HCT116 (cell line): ENCODE results near the gene SLC12A4. TPM values are rescaled to one million over a fixed set of nuclear protein-coding genes. Genes with fewer than 3 reads are reported as not detected.

Experiments
- ATAC-seq: fragments of 200-7000 bp; cut with Tn5 transposase; 2 replicates; pipeline ENCODE4 v1.9.1; 2020; ENCODE audit warnings: mild to moderate bottlenecking, moderate library complexity
- BruUV-seq: library from RNA; stranded (reverse); fragments of 400-500 nt; replicated peaks from 2 replicates; lab custom pipeline; 2021; lab: Mats Ljungman, UMichigan
- CTCF ChIA-PET: fragments of 300-600 bp; sonication (Branson Sonifier 250); formaldehyde crosslinking; loops from one replicate; lab custom pipeline; 2021; ENCODE audit warnings: antibody characterized with exemption; lab: Charles Lee
- POLR2A ChIA-PET: fragments of 300-600, 350-600 bp; sonication (Branson Sonifier 250); formaldehyde crosslinking; loops from one replicate; lab custom pipeline; 2021; ENCODE audit warnings: antibody characterized with exemption; lab: Charles Lee
- RAD21 ChIA-PET, 2 experiments: fragments of 300-600 bp; sonication (Branson Sonifier 250); formaldehyde crosslinking; loops; one replicate each; lab custom pipeline; 2023; ENCODE audit warnings: low total read pairs in 2 of 2; ENCODE audit not compliant: uncharacterized antibody in 2 of 2, unreplicated experiment in 2 of 2, low non-redundant PET in 1 of 2; lab: Charles Lee
- DNase-seq: peaks from one replicate; pipeline ENCODE4 v3.0.0-alpha.2; 2010; ENCODE audit warnings: low read depth, low spot score
- H2AFZ ChIP-seq: fragments of 200-600 bp; shearing (Covaris generic), sonication (generic); 2 replicates; pipeline ENCODE4 v1.6.1; 2017; ENCODE audit warnings: low read depth, mixed run types, mixed read lengths, antibody characterized with exemption, low read length; ENCODE audit not compliant: poor library complexity, severe bottlenecking
- H3K27ac ChIP-seq: 2 replicates; pipeline ENCODE4 v1.5.1; 2012; ENCODE audit warnings: low read depth, low read length
- H3K27me3 ChIP-seq: fragments of 200-600 bp; sonication (generic); 2 replicates; pipeline ENCODE4 v1.6.1; 2016; ENCODE audit warnings: mixed run types, low read length, mixed read lengths; ENCODE audit not compliant: insufficient read depth
- H3K36me3 ChIP-seq, 2 experiments: fragments of 200-500 bp in 1 of 2; fragments of 200-600 bp in 1 of 2; sonication (Bioruptor generic) in 1 of 2; sonication (generic) in 1 of 2; 2 replicates each; pipeline versions ENCODE4 v1.5.1 to v1.6.1; 2014 to 2016; ENCODE audit warnings: low read length in 2 of 2, inconsistent platforms in 1 of 2, mixed read lengths in 1 of 2, mixed run types in 1 of 2; ENCODE audit not compliant: insufficient read depth in 2 of 2, control insufficient read depth in 1 of 2
- H3K4me1 ChIP-seq, 2 experiments: fragments of 200-600 bp in 1 of 2; sonication (generic) in 1 of 2; 2 replicates each; pipeline versions ENCODE4 v1.5.1 to v1.6.1; 2012 to 2017; ENCODE audit warnings: low read length in 2 of 2, inconsistent platforms in 1 of 2, mild to moderate bottlenecking in 1 of 2, mixed read lengths in 1 of 2, mixed run types in 1 of 2, moderate library complexity in 1 of 2; ENCODE audit not compliant: insufficient read depth in 2 of 2, control insufficient read depth in 1 of 2
- H3K4me2 ChIP-seq: fragments of 200-600 bp; sonication (generic); 2 replicates; pipeline ENCODE4 v1.6.1; 2017; ENCODE audit warnings: mixed run types, low read length, mixed read lengths
- H3K4me3 ChIP-seq, 2 experiments: fragments of 200-600 bp in 1 of 2; sonication (generic) in 1 of 2; replicated peaks in 1 of 2; 2 replicates each; pipeline ENCODE4 v1.5.1; 2011 to 2016; ENCODE audit warnings: low read length in 2 of 2, control low read depth in 1 of 2, low read depth in 1 of 2, mild to moderate bottlenecking in 1 of 2, mixed read lengths in 1 of 2, mixed run types in 1 of 2
- H3K79me2 ChIP-seq: fragments of 200-600 bp; sonication (generic); 2 replicates; pipeline ENCODE4 v1.6.1; 2017; ENCODE audit warnings: mild to moderate bottlenecking, mixed run types, low read length, moderate library complexity, mixed read lengths; ENCODE audit not compliant: insufficient read depth
- H3K9ac ChIP-seq: fragments of 200-600 bp; sonication (generic); 2 replicates; pipeline ENCODE4 v1.6.1; 2016; ENCODE audit warnings: low read length, mixed read lengths
- H3K9me2 ChIP-seq: fragments of 200-600 bp; sonication (generic), shearing (Covaris generic); 2 replicates; pipeline ENCODE4 v1.6.1; 2017; ENCODE audit warnings: mixed run types, mild to moderate bottlenecking, moderate library complexity; ENCODE audit not compliant: insufficient read depth
- H3K9me3 ChIP-seq, 2 experiments: fragments of 200-500 bp in 1 of 2; fragments of 200-600 bp in 1 of 2; sonication (Bioruptor generic) in 1 of 2; sonication (generic) in 1 of 2; 2 replicates each; pipeline ENCODE4 v1.6.1; 2014 to 2017; ENCODE audit warnings: low read length in 2 of 2, mixed read lengths in 2 of 2, inconsistent platforms in 1 of 2, low read depth in 1 of 2, mild to moderate bottlenecking in 1 of 2, mixed run types in 1 of 2, moderate library complexity in 1 of 2; ENCODE audit not compliant: control insufficient read depth in 1 of 2, insufficient read depth in 1 of 2
- H4K20me1 ChIP-seq: fragments of 200-600 bp; sonication (generic), shearing (Covaris generic); 2 replicates; pipeline ENCODE4 v1.6.1; 2017; ENCODE audit warnings: mixed run types, mild to moderate bottlenecking, moderate library complexity; ENCODE audit not compliant: insufficient read depth
- ATF3 ChIP-seq: IDR thresholded peaks from 2 replicates; pipeline ENCODE4 v1.6.1; 2012
- CEBPB ChIP-seq: IDR thresholded peaks from 2 replicates; pipeline ENCODE4 v1.6.1; 2012; ENCODE audit warnings: low read depth
- EGR1 ChIP-seq: IDR thresholded peaks from 2 replicates; pipeline ENCODE4 v1.6.1; 2012; ENCODE audit warnings: low read depth
- ELF1 ChIP-seq: IDR thresholded peaks from 2 replicates; pipeline ENCODE4 v1.6.1; 2012; ENCODE audit warnings: low read depth, borderline replicate concordance
- EZH2phosphoT487 ChIP-seq: fragments of 200-600 bp; IDR thresholded peaks from 2 replicates; pipeline ENCODE4 v1.6.1; 2018; ENCODE audit warnings: antibody characterized with exemption, borderline replicate concordance
- FOSL1 ChIP-seq: IDR thresholded peaks from 2 replicates; pipeline ENCODE4 v1.6.1; 2012; ENCODE audit warnings: low read depth
- JUND ChIP-seq: IDR thresholded peaks from 2 replicates; pipeline ENCODE4 v1.6.1; 2012
- POLR2A ChIP-seq: IDR thresholded peaks from 2 replicates; pipeline ENCODE4 v1.7.0; 2011; ENCODE audit warnings: borderline replicate concordance; ENCODE audit not compliant: insufficient read depth, insufficient read length; ENCODE audit errors: extremely low read depth
- RAD21 ChIP-seq: IDR thresholded peaks from 2 replicates; pipeline ENCODE4 v1.6.1; 2012; ENCODE audit warnings: low read depth, mild to moderate bottlenecking
- SIN3A ChIP-seq: IDR thresholded peaks from 2 replicates; pipeline ENCODE4 v1.6.1; 2012; ENCODE audit warnings: low read depth
- SP1 ChIP-seq: IDR thresholded peaks from 2 replicates; pipeline ENCODE4 v1.6.1; 2012; ENCODE audit warnings: low read depth
- TCF7L2 ChIP-seq: IDR thresholded peaks from 2 replicates; pipeline ENCODE4 v1.7.0; 2011; ENCODE audit warnings: borderline replicate concordance, inconsistent platforms; ENCODE audit not compliant: insufficient read depth, insufficient read length; ENCODE audit errors: extremely low read depth
- YY1 ChIP-seq: IDR thresholded peaks from 2 replicates; pipeline ENCODE4 v1.6.1; 2011; ENCODE audit warnings: low read length, low read depth, moderate library complexity, mild to moderate bottlenecking; ENCODE audit not compliant: insufficient replicate concordance; ENCODE audit errors: extremely low read depth
- ZFX ChIP-seq: fragments of 450-650 bp; IDR thresholded peaks from 2 replicates; pipeline ENCODE4 v1.6.1; 2017
- ZNF274 ChIP-seq: fragments of 200-500 bp; sonication (Bioruptor generic); IDR thresholded peaks from 2 replicates; pipeline ENCODE4 v1.6.1; 2014; ENCODE audit warnings: mild to moderate bottlenecking, low read depth, low read length, inconsistent platforms
- intact Hi-C: fragments of 100-400 bp; cut with micrococcal nuclease; formaldehyde crosslinking; loops from 2 replicates; pipeline ENCODE4 v1.10.0; 2022
- total RNA-seq: library from RNA; stranded (reverse); gene quantifications from one replicate; pipeline ENCODE4 v1.2.1, GENCODE V29; 2021; ENCODE audit not compliant: unreplicated experiment
- TF ChIP-seq, protein P1 (sequence below): IDR thresholded peaks from 2 replicates; pipeline ENCODE4 v1.6.1; 2011; ENCODE audit warnings: mild to moderate bottlenecking, low read length, moderate library complexity; ENCODE audit not compliant: insufficient replicate concordance; ENCODE audit errors: extremely low read depth
- TF ChIP-seq, protein P2 (sequence below): IDR thresholded peaks from 2 replicates; pipeline ENCODE4 v1.6.1; 2012
- TF ChIP-seq, protein P3 (sequence below): IDR thresholded peaks from 2 replicates; pipeline ENCODE4 v1.6.1; 2012; ENCODE audit warnings: low read depth
- TF ChIP-seq, protein P4 (sequence below), 3 experiments: fragments of 200-600 bp in 1 of 3; sonication (generic) in 1 of 3; IDR thresholded peaks in 2 of 3; conservative IDR thresholded peaks in 1 of 3; 2 replicates each; pipeline ENCODE4 v1.5.1; 2012 to 2017; ENCODE audit warnings: low read depth in 2 of 3, low read length in 2 of 3, antibody characterized with exemption in 1 of 3, borderline replicate concordance in 1 of 3, control low read depth in 1 of 3, mild to moderate bottlenecking in 1 of 3, mixed read lengths in 1 of 3, mixed run types in 1 of 3, moderate library complexity in 1 of 3; ENCODE audit not compliant: insufficient read depth in 1 of 3

SLC12A4 gene
- total RNA-seq, 1 experiment from 2014 or later: 46.0 TPM

DNA sequence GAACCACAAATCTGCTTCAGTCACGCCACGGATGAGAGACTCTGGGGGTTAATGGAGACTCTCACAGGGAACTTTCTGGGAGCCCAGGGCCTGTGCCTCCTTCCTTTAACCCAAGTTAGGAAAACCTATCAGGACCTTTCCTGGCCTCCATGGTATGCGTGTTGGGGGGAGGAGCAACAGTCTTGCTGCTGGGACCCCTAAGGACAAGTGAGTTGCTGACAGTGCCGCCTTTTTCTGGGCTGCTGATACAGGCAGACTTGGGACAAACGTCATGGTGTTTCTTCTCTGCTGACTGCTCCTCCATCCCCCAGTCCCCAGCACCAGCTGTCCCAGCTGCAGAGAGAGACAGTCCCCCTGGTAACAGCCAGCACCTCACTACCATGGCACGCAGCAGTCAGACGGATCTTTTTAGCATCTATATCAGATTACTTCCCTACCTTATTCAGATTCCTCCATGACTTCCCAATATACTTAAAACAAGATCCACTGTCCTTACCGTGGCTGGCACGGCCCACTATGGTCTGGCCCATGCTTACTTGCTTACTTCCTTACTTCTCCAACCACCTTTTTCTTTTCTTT, 40.8 kb upstream of the SLC12A4 start:
- no peaks in the 10 kb centered on the region for H3K9me2 ChIP-seq
- intact Hi-C loops: no loop called here
- H3K79me2 ChIP-seq: no peaks in the 10 kb centered on the region
- H3K36me3 ChIP-seq: no peaks in the 10 kb centered on the region
- H3K27me3 ChIP-seq: no peaks in the 10 kb centered on the region
- H3K9me3 ChIP-seq: no peaks in the 10 kb centered on the region
- BruUV-seq: no TSS peak
- no peak overlapping the region for H2AFZ ChIP-seq
- H3K4me3 ChIP-seq: no peak overlapping the region
- POLR2A ChIA-PET: no interaction called here
- RAD21 ChIA-PET: no interaction called here
- no peak overlapping the region for H3K27ac ChIP-seq
- CTCF ChIA-PET: no interaction called here
- TF ChIP-seq FOSL1 (no peak), ATF3 (no peak), ELF1 (no peak), POLR2A (no peak), CEBPB (no peak), ZNF274 (no peak), JUND (no peak), SP1 (no peak), SIN3A (no peak), YY1 (no peak), ZFX (no peak), EGR1 (no peak), RAD21 (no peak), EZH2phosphoT487 (no peak), TCF7L2 (no peak)
- TF ChIP-seq, protein P1, sequence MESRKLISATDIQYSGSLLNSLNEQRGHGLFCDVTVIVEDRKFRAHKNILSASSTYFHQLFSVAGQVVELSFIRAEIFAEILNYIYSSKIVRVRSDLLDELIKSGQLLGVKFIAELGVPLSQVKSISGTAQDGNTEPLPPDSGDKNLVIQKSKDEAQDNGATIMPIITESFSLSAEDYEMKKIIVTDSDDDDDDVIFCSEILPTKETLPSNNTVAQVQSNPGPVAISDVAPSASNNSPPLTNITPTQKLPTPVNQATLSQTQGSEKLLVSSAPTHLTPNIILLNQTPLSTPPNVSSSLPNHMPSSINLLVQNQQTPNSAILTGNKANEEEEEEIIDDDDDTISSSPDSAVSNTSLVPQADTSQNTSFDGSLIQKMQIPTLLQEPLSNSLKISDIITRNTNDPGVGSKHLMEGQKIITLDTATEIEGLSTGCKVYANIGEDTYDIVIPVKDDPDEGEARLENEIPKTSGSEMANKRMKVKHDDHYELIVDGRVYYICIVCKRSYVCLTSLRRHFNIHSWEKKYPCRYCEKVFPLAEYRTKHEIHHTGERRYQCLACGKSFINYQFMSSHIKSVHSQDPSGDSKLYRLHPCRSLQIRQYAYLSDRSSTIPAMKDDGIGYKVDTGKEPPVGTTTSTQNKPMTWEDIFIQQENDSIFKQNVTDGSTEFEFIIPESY: no peak
- TF ChIP-seq, protein P2, sequence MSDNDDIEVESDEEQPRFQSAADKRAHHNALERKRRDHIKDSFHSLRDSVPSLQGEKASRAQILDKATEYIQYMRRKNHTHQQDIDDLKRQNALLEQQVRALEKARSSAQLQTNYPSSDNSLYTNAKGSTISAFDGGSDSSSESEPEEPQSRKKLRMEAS: no peak
- TF ChIP-seq, protein P3, sequence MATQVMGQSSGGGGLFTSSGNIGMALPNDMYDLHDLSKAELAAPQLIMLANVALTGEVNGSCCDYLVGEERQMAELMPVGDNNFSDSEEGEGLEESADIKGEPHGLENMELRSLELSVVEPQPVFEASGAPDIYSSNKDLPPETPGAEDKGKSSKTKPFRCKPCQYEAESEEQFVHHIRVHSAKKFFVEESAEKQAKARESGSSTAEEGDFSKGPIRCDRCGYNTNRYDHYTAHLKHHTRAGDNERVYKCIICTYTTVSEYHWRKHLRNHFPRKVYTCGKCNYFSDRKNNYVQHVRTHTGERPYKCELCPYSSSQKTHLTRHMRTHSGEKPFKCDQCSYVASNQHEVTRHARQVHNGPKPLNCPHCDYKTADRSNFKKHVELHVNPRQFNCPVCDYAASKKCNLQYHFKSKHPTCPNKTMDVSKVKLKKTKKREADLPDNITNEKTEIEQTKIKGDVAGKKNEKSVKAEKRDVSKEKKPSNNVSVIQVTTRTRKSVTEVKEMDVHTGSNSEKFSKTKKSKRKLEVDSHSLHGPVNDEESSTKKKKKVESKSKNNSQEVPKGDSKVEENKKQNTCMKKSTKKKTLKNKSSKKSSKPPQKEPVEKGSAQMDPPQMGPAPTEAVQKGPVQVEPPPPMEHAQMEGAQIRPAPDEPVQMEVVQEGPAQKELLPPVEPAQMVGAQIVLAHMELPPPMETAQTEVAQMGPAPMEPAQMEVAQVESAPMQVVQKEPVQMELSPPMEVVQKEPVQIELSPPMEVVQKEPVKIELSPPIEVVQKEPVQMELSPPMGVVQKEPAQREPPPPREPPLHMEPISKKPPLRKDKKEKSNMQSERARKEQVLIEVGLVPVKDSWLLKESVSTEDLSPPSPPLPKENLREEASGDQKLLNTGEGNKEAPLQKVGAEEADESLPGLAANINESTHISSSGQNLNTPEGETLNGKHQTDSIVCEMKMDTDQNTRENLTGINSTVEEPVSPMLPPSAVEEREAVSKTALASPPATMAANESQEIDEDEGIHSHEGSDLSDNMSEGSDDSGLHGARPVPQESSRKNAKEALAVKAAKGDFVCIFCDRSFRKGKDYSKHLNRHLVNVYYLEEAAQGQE: no peak
- TF ChIP-seq, protein P4, sequence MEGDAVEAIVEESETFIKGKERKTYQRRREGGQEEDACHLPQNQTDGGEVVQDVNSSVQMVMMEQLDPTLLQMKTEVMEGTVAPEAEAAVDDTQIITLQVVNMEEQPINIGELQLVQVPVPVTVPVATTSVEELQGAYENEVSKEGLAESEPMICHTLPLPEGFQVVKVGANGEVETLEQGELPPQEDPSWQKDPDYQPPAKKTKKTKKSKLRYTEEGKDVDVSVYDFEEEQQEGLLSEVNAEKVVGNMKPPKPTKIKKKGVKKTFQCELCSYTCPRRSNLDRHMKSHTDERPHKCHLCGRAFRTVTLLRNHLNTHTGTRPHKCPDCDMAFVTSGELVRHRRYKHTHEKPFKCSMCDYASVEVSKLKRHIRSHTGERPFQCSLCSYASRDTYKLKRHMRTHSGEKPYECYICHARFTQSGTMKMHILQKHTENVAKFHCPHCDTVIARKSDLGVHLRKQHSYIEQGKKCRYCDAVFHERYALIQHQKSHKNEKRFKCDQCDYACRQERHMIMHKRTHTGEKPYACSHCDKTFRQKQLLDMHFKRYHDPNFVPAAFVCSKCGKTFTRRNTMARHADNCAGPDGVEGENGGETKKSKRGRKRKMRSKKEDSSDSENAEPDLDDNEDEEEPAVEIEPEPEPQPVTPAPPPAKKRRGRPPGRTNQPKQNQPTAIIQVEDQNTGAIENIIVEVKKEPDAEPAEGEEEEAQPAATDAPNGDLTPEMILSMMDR (IDR thresholded peaks at IDR 0.05 in 2 of 3, conservative IDR thresholded peaks at IDR 0.05 in 1 of 3; ENCODE audit: borderline replicate concordance in 1 of 3, insufficient read depth in 1 of 3, low read depth in 2 of 3, low read length in 2 of 3): no peak
- no peaks in the 10 kb centered on the region for H4K20me1 ChIP-seq
- no peak for DNase-seq
- no peak overlapping the region for H3K4me2 ChIP-seq
- no peaks in the 10 kb centered on the region for H3K4me1 ChIP-seq
- H3K9ac ChIP-seq: no peak overlapping the region
- no peak for ATAC-seq
